Jurkat, Clone E6-1 (cell line): ENCODE results near the gene PRUNE2.
"Not testable (repeated sequence)": the region's sequence is repeated elsewhere in the genome, so short reads cannot be mapped to it uniquely, and the experiment has no call there.

Experiments
- DNase-seq: peaks from one replicate; pipeline ENCODE4 v3.0.0-alpha.2; 2011; ENCODE audit warnings: low read depth, low spot score
- H3K4me3 ChIP-seq: 2 replicates; pipeline ENCODE4 v1.5.1; 2011; ENCODE audit warnings: mild to moderate bottlenecking, low read length, control low read depth, moderate library complexity

PRUNE2 gene

GRCh38 chr9:76600007-76600615, 305.8 kb downstream of the PRUNE2 start:
- no peak for DNase-seq

GRCh38 chr9:76598981-76599380, 306.9 kb downstream of the PRUNE2 start:
- no peak for DNase-seq

More at GRCh38 chr9:76600007-76600615, 305.8 kb downstream of the PRUNE2 start:
- H3K4me3 ChIP-seq, result no peak overlapping the region

DNA sequence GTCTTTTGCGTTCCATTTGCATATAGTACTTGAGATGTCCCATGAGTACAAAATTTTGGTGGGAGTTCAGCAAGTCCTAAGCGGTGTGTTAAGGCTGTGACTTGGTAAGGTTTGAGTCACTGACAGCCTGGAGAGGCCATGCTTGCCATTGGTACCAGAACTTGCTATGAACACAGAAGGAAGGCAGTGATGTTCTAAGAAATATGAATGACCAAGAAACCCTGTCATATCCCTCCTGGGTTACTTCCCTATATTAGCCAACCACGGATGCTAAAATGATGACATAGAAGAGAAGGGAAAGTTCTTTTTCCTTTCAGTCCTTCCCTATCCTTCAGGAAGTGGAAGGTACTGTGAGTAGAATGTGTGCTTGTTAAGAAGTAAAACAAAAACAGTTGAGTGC, 310.3 kb downstream of the PRUNE2 start:
- no peak for DNase-seq
- H3K4me3 ChIP-seq, result no peak overlapping the region

More at GRCh38 chr9:76598981-76599380, 306.9 kb downstream of the PRUNE2 start:
- H3K4me3 ChIP-seq, result no peak overlapping the region

GRCh38 chr9:76594764-76595424, 311.0 kb downstream of the PRUNE2 start:
- no peak overlapping the region for H3K4me3 ChIP-seq
- DNase-seq, result no peak

GRCh38 chr9:76593961-76594735, 311.8 kb downstream of the PRUNE2 start:
- H3K4me3 ChIP-seq, DNase-seq: not testable (repeated sequence)

- no peak for DNase-seq
- H3K4me3 ChIP-seq, result no peak overlapping the region
These were observed 313.0 kb downstream of the PRUNE2 start for GRCh38 chr9:76592974-76593347.

DNA sequence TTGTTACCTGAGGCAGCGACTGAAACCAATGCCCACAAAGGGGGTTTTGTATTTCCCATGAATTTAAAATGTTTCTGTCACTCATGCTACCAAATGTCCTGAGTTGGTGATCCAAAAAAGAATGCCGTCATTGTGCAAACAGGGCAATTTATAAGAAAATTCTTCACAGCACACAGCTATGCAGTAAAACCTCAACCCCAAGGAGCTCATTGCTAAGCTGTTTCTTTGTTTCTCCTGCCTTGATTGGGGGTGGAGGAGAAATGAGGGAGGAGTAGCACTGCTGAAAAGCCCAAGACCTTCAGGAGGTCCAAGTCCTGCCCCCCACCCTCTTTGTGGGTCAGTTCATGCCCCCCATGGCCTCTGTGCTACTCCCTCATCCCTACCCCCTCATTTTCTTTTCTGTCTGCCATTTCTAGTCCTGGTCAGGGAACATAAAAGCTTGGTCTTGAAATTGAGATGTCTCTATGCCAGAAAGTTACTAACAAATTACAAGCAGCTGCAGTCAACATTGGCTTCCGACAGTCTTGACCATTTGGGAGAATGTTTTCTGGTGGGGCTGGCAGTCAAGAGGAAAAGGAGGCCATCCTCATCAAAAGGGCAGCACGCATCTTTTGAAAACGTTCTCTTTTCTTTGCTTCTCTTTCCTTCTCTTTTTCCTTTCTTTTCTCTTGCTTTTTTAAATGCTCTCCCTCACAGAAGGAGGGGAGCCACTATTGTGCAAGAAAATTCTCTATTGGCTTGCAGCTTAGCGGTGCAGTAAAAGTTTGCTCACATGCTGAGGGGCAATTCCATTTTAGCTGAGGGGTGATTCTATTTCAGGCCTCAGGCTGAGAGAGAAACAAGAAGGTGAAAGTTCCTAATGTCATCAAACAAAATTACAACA, 313.6 kb downstream of the PRUNE2 start:
- no peak overlapping the region for H3K4me3 ChIP-seq
- DNase-seq, result no peak

DNA sequence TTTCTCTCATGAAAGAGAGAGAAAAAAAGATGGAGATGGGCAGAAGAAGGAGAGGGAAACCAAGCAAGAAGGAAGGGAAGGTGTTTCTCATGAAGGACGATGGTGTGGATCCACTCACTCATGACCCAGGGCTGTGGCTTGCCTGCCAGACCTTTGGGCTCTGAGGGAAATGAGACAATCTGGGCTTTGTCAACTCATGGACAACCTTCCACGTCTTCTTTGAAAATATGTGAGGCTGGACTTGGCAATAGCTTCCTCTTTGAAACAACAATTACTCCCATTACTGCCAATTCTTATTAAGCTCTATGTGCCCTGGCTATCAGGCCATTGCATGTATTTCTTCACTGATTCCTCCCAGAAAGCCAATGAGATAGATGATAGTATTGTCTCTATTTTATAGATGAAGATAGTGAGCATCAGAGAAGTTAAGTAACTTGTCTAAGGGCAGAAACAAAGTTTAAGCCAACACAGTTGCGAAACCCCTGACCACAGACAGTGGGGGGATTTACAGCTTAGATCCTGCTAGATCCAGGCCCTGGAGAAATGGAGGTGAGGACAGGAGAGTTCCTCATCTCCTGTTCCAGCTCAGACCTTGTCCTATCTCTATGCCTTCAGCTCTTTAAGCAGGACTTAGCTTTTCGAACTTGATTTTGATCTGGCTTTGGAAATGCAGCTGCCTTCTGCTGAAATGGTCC, 314.5 kb downstream of the PRUNE2 start:
- no peak overlapping the region for H3K4me3 ChIP-seq
- DNase-seq, result no peak

DNA sequence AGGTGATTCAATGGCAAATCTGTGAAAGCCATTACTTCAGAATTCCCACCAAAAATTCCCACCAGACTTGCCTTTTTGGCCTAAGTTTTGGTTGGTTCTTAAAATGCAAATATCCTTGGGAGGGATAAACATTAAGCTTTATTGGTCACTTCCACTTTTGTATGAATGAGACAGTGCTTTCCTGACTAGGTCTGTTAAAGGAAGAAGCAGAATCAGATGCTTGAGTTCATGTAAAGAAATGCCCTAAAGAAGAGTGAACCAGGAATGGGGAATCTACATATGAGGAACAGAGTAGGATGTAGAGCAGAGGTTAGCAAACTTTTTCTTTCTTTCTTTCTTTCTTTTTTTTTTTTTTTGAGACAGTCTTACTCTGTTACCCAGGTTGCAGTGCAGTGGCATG, 317.6 kb downstream of the PRUNE2 start:
- no peak overlapping the region for H3K4me3 ChIP-seq
- no peak for DNase-seq

DNA sequence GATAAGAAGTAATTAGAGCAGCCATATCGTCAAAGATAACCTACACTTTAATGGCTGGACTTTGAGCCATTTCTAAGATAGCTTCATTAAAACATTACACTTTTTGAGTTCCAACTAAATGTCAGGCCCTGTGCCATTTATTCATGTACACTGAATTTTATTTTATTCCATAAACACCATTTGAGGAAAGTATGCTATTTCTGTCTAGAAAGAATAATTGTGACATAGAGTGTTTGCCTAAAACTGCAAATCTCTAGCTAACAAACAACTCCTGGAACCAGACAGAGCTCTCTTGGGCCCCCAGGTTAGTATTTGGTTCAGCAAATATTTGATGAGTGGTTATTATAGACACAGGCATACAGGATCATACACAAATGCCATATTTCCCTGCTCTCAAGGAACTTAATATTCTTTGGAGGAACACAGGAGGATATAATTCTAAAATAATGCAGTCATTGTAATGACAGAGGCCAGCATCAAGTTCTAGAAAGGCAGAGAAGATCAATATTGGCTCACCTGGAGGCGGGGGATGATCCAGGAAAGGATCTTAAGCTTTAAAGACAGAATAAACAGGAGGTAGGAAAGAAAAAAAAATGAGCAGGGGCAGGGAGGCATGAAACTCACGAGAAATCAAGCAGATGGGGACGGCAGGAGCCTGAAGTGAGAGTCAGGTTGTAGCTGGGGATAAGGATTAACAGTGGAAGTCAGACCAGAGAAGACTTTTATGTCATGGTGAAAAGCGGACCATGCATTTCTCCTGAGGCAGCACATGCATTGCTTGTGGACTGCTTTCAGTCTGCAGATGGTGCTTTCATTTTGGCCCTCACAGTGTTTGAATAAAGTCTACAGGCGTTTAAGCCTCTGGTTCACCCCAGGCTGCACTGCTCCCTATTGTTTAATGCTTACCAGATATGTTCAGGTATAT, 319.3 kb downstream of the PRUNE2 start:
- no peak for DNase-seq
- no peak overlapping the region for H3K4me3 ChIP-seq

GRCh38 chr9:76585487-76586389, 320.2 kb downstream of the PRUNE2 start:
- H3K4me3 ChIP-seq, result no peak overlapping the region
- DNase-seq, result no peak

GRCh38 chr9:76583256-76583655, 322.7 kb downstream of the PRUNE2 start:
- DNase-seq, result no peak
- H3K4me3 ChIP-seq, result no peak overlapping the region

DNA sequence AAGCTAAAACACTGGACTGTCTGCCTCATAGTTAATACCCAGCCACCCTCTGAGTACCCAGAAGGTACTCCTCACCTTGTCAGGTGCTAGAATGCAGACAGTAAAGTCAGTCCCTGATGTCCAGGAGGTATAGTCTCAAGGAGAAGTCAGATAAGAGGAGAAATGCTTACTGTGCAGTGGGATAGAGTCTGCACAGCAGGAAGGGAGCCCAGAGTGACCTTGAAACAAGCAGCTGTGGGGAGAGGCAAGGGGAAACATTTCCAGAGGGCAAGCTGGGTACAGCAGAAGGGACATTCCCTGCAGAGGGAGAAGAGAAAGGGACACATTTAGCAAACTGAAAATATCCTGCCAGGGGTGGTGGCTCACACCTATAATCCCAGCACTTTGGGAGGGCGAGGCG, 324.2 kb downstream of the PRUNE2 start:
- DNase-seq, result no peak
- H3K4me3 ChIP-seq, result no peak overlapping the region

DNA sequence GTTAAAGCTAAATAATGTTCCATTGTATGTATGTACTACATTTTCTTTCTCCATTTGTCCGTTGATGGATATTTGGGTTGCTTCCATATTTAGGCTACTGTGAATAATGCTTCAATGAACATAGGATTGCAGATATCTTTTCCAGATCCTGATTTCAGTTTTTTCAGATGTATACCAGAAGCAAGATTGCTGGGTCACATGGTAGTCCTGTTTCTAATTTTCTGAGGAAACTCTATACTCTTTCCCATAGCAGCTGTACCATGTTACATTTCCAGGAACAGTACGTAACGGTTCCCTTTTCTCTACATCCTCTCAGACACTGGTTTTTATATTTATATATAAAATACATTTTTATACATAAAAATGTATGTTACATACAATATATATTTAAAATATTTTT, 325.1 kb downstream of the PRUNE2 start:
- DNase-seq, result no peak
- H3K4me3 ChIP-seq, result no peak overlapping the region

DNA sequence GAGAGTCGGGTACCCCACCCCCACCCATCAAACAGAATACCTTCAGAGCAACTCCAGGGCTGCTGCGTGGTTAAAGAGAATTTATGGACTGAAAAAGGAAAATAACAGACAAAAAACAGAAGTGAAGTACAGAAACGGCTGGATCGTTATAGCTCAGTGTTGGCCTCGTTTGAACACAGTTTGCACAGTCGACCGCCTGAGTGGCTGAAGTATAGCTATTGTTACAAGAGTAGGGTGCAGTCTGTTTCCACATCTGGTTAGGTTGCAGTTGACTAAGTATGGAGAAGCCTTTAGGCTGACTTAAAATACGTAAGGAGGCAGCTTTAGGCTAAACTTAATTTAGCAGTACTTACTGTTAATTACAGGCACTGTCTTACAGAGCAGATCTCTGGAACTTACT, 325.7 kb downstream of the PRUNE2 start:
- no peak for DNase-seq
- H3K4me3 ChIP-seq, result no peak overlapping the region

DNA sequence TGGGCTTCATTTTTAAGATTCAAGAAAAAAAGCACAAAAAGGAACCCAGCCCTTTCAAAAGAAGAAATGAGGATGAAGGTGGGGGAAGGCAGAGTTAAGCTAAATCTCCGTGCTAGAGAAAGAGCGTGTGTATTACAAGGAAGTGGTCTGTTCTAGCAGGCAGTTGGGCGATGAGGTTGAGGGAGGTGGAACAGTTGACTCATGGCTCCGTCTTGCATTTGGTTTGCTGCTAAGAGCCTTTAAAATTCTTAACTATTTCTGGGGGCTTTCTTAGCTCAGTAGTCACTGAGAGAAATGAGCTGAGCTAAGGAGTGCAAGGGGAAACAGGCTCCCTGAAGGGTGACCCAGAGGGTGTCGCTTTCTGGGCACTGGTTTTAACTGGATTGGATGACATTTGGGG, 329.6 kb downstream of the PRUNE2 start:
- DNase-seq, result peak; percentile 93
- peak overlapping the region; percentile 5 for H3K4me3 ChIP-seq

DNA sequence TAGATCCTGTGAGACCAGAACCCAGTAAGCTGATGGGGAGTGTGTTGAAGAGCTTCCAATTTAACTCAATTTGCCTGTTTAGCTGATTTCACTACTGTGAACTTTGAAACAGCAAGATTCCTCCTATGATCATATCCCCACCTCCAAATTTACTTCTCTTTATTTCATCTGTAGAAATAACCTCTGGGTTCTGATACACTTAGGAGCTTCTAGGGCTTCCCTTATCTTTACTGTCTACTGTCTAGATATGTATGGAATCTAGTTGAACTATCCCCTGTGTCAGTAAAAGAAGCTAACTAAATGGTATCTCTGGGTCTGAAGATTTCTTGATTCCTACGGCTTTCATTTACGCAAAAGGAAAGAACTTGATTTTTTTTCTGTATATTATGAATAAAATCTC, 330.2 kb downstream of the PRUNE2 start:
- H3K4me3 ChIP-seq, result no peak overlapping the region
- no peak for DNase-seq
